Colonic mucosa (tissue), 4 donors: ENCODE data around the gene SOX6. TPM values are rescaled to one million over a fixed set of nuclear protein-coding genes. Genes with fewer than 3 reads are reported as not detected.

ENCODE experiments used
- DNase-seq: peaks from one replicate; pipeline ENCODE4 v3.0.0-alpha.2; 2020
- H3K27ac ChIP-seq: fragments of 200-600 bp; one replicate; pipeline ENCODE4 v1.8.0; 2021
- H3K27me3 ChIP-seq: fragments of 200-600 bp; one replicate; pipeline ENCODE4 v1.8.0; 2021
- H3K36me3 ChIP-seq: fragments of 200-600 bp; one replicate; pipeline ENCODE4 v1.8.0; 2021
- H3K4me1 ChIP-seq: fragments of 200-600 bp; one replicate; pipeline ENCODE4 v1.8.0; 2021; ENCODE audit warnings: mild to moderate bottlenecking
- H3K4me3 ChIP-seq: fragments of 200-600 bp; one replicate; pipeline ENCODE4 v1.8.0; 2021
- H3K9ac ChIP-seq, 2 donors: one replicate each; pipeline ENCODE4 v1.7.0; 2013; ENCODE audit warnings: control low read depth in 2 of 2, low read depth in 2 of 2, low read length in 2 of 2
- H3K9me3 ChIP-seq: fragments of 200-600 bp; one replicate; pipeline ENCODE4 v1.8.0; 2021
- intact Hi-C: fragments of 100-400 bp; cut with DNase I; formaldehyde crosslinking; loops from one replicate; pipeline ENCODE4 v1.14.1; 2022
- total RNA-seq, 2 donors: library from RNA; stranded (reverse); fragmentation: NEBNext Ultra II Directional in 1 of 2; extraction: Animal tissue kit (Norgen Biotek cat#: 25700) in 1 of 2; gene quantifications; one replicate each; pipeline ENCODE4 v1.2.1, GENCODE V29; 2021
- TF ChIP-seq, protein P1 (sequence below): fragments of 200-600 bp; IDR thresholded peaks from one replicate; pipeline ENCODE4 v1.8.0; 2022; ENCODE audit warnings: antibody characterized with exemption, mild to moderate bottlenecking
- donor health status: healthy.
- donor health status: DM: no; HTN: no; CAD: no.
- donor health status: DM: no; HTN: no; CAD: no.

The SOX6 gene
- total RNA-seq, 2 donors from 2014 or later = 2.1 to 3.0 TPM

DNA sequence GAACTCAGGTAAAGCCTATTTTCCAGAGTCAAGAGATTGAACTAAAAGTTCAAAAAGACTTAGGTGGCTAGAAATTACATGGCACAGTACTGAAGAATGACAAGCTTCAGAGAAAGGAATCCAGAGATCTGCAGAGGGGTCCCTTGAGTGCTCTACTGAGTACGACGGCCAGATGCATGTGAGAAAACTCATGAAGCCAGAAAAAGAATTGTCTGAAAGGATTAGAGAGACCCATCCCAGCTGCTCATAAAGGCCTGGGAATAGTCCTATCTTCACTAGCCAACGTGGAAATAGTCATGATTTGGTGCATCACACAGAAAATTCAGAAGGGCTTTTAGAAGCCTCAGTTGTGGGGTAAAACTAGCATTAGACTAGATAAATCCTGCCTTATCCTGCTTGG, 91.3 kb downstream of the SOX6 start:
- H3K36me3 ChIP-seq = no peaks in the 10 kb centered on the region
- DNase-seq = no peak

DNA sequence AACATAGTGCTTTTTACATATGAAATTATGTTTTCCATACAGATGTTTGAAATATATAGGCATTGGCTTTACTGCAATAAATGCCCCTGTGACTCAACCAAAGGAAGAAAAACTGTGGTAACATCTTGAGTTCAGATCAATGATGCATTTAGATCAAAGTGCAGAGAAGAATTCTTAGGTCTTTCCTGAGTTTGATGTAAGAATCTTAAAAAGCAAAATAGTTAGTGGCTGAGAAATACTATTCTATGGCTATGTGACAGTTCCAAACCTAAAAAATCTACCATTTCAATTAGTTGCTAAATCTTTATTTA, 93.7 kb downstream of the SOX6 start:
- Histone ChIP-seq H3K4me1 (no peaks in the 10 kb centered on the region), H3K36me3 (no peaks in the 10 kb centered on the region), H3K9me3 (no peaks in the 10 kb centered on the region), H3K27ac (no peak overlapping the region), H3K4me3 (no peak overlapping the region), H3K27me3 (no peaks in the 10 kb centered on the region), H3K9ac (no peak overlapping the region)
- TF ChIP-seq, protein P1, sequence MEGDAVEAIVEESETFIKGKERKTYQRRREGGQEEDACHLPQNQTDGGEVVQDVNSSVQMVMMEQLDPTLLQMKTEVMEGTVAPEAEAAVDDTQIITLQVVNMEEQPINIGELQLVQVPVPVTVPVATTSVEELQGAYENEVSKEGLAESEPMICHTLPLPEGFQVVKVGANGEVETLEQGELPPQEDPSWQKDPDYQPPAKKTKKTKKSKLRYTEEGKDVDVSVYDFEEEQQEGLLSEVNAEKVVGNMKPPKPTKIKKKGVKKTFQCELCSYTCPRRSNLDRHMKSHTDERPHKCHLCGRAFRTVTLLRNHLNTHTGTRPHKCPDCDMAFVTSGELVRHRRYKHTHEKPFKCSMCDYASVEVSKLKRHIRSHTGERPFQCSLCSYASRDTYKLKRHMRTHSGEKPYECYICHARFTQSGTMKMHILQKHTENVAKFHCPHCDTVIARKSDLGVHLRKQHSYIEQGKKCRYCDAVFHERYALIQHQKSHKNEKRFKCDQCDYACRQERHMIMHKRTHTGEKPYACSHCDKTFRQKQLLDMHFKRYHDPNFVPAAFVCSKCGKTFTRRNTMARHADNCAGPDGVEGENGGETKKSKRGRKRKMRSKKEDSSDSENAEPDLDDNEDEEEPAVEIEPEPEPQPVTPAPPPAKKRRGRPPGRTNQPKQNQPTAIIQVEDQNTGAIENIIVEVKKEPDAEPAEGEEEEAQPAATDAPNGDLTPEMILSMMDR = no peak
- intact Hi-C loops = no loop called here
- no peak for DNase-seq

More for the DNA sequence above, 91.3 kb downstream of the SOX6 start:
- intact Hi-C loops = no loop called here
- Histone ChIP-seq H3K27me3 (no peaks in the 10 kb centered on the region), H3K9me3 (no peaks in the 10 kb centered on the region), H3K27ac (no peak overlapping the region), H3K4me1 (no peaks in the 10 kb centered on the region), H3K9ac (no peak overlapping the region), H3K4me3 (no peak overlapping the region)
- TF ChIP-seq, protein P1 = no peak

DNA sequence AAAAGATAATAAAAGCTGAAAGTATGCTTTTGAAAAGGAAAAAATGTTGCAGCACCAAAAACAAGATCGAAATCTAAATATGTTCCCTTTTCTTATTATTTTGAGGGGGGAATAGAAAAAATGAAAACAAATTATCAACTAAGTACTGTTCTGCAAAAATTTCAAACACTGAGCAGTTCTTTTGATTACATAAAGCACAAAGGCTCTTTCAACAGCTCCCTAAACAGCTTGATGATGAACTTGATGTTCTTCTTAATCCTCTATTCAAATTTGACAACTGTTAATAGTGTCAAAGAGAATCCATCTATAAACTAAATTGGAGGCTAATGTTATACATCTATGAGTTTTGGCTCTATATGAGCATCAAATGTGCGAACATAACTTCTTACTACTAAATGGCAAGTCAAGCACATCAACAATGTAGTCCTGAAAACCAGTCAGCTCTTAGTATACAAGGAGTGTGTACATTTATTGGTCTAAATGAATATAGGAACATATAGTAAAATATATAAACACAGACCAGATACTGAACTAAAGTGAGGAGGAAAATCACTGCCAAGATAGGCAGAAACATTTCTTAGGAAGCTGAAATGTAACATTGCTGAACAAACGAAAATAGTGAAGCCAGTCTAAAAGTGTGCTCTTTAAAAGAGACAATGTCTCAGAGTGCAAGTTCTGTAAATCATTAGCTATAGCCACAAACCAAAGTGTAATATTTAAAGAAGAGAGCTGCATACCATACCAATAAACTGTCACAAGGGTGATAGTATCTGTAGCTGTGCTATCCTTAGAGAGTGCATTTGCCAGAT, 94.3 kb downstream of the SOX6 start:
- DNase-seq = no peak
- H3K9ac ChIP-seq = no peak overlapping the region
- TF ChIP-seq, protein P1 = no peak

DNA sequence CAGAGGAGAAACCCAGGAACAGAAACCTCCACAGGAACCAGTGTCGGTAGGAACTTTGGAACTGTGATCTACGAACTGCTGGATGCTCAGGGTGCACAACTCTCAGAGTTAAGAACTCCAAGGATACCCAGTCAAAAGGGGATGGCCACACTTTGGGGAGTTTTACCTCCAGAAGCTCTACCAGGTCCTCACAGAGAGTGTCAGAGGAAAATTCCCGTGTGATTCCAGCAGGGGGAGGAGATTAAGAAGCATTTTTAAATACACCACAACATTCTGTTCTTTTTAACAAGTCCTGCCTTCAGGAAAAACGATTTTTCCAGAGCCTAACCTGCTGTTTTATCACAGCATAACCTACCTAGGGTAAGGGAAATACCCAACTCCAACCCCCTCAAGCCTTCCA, 104.0 kb downstream of the SOX6 start:
- H3K4me3 ChIP-seq = no peak overlapping the region
- H3K27me3 ChIP-seq = no peaks in the 10 kb centered on the region
- no peaks in the 10 kb centered on the region for H3K4me1 ChIP-seq
- DNase-seq = no peak
- no peaks in the 10 kb centered on the region for H3K36me3 ChIP-seq
- no peak overlapping the region for H3K27ac ChIP-seq
- no peaks in the 10 kb centered on the region for H3K9me3 ChIP-seq
- intact Hi-C loops = no loop called here
- no peak overlapping the region for H3K9ac ChIP-seq
- TF ChIP-seq, protein P1 = no peak

More for the DNA sequence above, 94.3 kb downstream of the SOX6 start:
- Histone ChIP-seq H3K9me3 (no peaks in the 10 kb centered on the region), H3K4me1 (no peaks in the 10 kb centered on the region), H3K27ac (no peak overlapping the region), H3K4me3 (no peak overlapping the region), H3K36me3 (no peaks in the 10 kb centered on the region), H3K27me3 (no peaks in the 10 kb centered on the region)
- intact Hi-C loops = no loop called here

DNA sequence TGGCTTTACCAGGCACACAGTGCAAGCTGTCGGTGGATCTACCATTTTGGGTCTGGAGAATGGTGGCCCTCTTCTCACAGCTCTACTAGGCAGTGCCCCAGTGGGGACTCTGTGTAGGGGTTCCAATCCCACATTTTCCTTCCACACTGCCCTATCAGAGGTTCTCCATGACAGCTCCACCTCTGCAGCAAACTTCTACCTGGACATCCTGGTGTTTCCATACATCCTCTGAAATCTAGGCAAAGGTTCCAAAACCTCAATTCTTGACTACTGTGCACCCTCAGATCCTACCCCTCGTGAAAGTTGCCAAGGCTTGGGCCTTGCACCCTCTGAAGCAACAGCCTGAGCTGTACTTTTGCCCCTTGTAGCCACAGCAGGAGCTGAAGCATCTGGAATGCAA, 108.1 kb downstream of the SOX6 start:
- no peak overlapping the region for H3K27ac ChIP-seq
- DNase-seq = no peak
- H3K4me1 ChIP-seq = no peaks in the 10 kb centered on the region
- H3K27me3 ChIP-seq = no peaks in the 10 kb centered on the region
- TF ChIP-seq, protein P1 = no peak
- intact Hi-C loops = no loop called here
- H3K4me3 ChIP-seq = no peak overlapping the region
- H3K9ac ChIP-seq = no peak overlapping the region
- no peaks in the 10 kb centered on the region for H3K36me3 ChIP-seq
- no peaks in the 10 kb centered on the region for H3K9me3 ChIP-seq
